ENCODE measurements around the gene BOLA2B. TPM values are rescaled to one million over a fixed set of nuclear protein-coding genes. Genes with fewer than 3 reads are reported as not detected.

The BOLA2B gene
- total RNA-seq, 1 donor from 2014 or later = 538 TPM

DNA sequence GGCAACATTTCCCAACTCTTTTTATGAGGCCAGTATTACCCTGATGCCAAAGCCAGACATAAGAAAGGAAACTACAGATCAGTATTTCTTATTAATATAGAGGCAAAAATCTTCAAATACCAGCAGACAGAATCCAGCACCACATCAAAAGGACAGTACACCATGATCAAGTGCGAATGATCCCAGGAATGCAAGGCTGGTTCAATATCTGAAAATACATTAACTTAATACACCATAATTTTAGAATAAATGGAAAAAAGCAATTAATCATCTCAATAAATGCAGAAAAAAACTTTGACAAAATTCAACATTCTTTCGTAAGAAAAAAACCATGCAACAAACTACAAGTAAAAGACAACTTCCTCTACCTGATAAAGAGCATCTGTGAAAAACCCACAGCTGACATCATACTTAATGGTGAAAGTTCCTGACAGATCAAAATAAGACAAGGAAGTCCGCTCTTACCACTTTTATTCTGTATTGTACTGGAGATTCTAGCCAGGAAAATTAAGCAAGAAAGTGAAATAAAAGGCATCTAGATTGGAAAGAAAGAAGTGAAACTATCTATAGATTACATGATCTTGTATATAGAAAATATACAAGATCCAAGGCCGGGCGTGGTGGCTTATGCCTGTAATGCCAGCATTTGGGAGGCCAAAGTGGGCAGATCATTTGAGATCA, 44.1 kb downstream of the BOLA2B start:
- DNase-seq (ENCODE audit: low read depth) = no peak
- TF ChIP-seq, protein P1, sequence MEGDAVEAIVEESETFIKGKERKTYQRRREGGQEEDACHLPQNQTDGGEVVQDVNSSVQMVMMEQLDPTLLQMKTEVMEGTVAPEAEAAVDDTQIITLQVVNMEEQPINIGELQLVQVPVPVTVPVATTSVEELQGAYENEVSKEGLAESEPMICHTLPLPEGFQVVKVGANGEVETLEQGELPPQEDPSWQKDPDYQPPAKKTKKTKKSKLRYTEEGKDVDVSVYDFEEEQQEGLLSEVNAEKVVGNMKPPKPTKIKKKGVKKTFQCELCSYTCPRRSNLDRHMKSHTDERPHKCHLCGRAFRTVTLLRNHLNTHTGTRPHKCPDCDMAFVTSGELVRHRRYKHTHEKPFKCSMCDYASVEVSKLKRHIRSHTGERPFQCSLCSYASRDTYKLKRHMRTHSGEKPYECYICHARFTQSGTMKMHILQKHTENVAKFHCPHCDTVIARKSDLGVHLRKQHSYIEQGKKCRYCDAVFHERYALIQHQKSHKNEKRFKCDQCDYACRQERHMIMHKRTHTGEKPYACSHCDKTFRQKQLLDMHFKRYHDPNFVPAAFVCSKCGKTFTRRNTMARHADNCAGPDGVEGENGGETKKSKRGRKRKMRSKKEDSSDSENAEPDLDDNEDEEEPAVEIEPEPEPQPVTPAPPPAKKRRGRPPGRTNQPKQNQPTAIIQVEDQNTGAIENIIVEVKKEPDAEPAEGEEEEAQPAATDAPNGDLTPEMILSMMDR (conservative IDR thresholded peaks at IDR 0.05; ENCODE audit: low read depth, low read length) = no peak
- H3K4me3 ChIP-seq (ENCODE audit: low read depth, low read length) = no peak overlapping the region

DNA sequence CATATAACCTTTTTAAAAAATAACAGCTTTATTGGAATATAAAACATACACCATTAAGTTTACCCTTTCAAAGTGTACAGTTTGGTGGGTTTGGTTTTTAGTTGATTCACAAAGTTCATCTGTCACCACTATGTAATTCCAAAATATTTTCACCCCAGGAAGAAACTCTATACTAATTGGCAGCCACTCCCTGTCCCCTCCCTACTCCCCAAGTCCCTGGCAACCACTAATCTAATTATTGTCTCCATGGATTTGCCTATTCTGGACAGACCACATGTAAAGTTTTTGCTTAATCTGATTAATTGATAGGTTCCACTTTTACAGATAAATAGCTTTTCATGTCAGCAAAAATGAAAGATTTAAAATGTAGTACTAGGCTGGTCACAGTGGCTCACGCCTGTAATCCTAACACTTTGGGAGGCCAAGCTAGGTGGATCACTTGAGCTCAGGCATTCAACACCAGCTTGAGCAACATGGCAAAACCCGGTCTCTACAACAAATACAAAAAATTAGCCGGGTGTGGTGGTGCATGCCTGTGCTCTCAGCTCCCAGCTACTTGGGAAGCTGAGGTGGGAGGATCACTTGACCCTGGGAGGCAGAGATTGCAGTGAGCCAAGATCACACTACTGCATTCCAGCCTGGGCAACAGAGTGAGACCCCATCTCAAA, 45.5 kb downstream of the BOLA2B start:
- DNase-seq (ENCODE audit: low read depth) = no peak
- TF ChIP-seq, protein P1 (conservative IDR thresholded peaks at IDR 0.05; ENCODE audit: low read depth, low read length) = no peak
- no peak overlapping the region for H3K4me3 ChIP-seq (ENCODE audit: low read depth, low read length)

DNA sequence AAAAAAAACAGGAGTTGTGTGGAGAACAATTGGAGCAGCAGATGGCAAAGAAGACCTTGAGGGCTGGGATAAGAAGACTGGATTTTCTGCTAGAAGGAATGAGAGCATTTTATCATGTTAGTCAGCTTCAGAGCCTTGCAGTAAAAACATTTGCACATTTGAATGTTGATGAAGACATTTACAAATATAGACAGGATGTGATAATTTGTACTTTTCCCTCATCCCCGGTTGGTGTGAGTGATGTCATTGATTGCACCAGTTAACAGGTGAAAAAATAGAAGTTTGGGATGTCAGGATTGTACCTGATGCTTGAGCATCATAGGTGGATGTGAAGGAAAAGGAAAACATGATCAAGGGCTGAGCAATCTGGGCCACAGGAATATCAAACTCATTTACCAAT, 47.8 kb downstream of the BOLA2B start:
- H3K4me3 ChIP-seq (ENCODE audit: low read depth, low read length) = no peak overlapping the region
- DNase-seq (ENCODE audit: low read depth) = no peak
- TF ChIP-seq, protein P1 (conservative IDR thresholded peaks at IDR 0.05; ENCODE audit: low read depth, low read length) = no peak

DNA sequence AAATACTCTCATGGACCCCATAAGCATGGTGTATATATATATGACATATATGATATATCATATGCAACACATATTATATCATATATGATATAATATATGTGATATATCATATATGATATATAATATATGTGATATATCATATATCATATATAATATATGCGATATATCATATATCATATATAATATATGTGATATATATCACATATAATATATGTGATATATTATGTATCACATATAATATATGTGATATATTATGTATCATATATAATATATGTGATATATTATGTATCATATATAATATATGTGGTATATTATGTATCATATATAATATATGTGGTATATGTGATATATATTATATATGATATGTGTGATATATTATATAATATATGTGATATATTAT, 48.5 kb downstream of the BOLA2B start:
- TF ChIP-seq, protein P1 (conservative IDR thresholded peaks at IDR 0.05; ENCODE audit: low read depth, low read length) = no peak
- no peak overlapping the region for H3K4me3 ChIP-seq (ENCODE audit: low read depth, low read length)
- DNase-seq (ENCODE audit: low read depth) = no peak

DNA sequence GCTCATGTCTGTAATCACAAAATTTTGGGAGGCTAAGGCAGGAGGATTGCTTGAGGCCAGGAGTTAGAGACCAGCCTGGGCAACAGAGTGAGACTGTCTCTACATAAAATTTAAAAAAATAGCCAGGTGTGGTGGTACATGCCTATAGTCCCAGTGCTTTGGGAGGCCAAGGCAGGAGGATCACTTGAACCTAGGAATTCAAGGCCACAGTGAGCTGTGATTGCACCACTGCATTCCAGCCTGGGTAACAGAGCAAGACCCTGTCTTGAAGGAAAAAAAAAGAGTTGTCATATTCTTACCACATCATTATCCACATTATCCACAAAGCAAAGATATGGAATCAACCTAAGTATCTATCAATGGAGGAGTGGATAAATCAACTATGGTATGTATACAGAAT, 49.4 kb downstream of the BOLA2B start:
- no peak for DNase-seq (ENCODE audit: low read depth)
- TF ChIP-seq, protein P1 (conservative IDR thresholded peaks at IDR 0.05; ENCODE audit: low read depth, low read length) = no peak
- no peak overlapping the region for H3K4me3 ChIP-seq (ENCODE audit: low read depth, low read length)

DNA sequence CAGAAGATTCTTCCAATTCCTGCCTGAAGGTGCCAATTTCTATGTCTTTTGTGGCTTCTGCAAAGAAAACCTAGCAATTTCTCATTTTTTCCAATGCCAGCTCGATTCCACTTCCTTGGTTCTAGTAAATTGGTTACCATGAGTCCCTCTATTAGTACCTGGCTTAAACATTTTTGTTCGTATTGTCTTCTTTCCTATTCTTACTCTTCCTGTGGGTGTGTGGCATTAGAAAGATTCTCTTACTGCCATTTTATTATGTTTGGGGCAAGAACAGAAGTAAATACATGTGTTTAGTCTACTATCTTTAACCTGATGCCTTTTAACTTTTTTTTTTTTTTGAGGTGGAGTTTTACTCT, 50.1 kb downstream of the BOLA2B start:
- TF ChIP-seq, protein P1 (conservative IDR thresholded peaks at IDR 0.05; ENCODE audit: low read depth, low read length) = no peak

More for the DNA sequence above, 50.1 kb downstream of the BOLA2B start:
- DNase-seq (ENCODE audit: low read depth) = no peak
- H3K4me3 ChIP-seq (ENCODE audit: low read depth, low read length) = no peak overlapping the region

Other genes starting within 250 kb of the BOLA2B start
- 92.1 and 139 TPM in 2 replicates for gene TMEM219, start 231.6 kb downstream of the BOLA2B start, total RNA-seq
- 31.6 and 31.9 TPM in 2 replicates for gene TAOK2, start 219.8 kb downstream of the BOLA2B start, total RNA-seq
- 9.5 and 14.0 TPM in 2 replicates for gene HIRIP3, start 198.0 kb downstream of the BOLA2B start, total RNA-seq
- 86.9 and 108 TPM in 2 replicates for gene INO80E, start 197.4 kb downstream of the BOLA2B start, total RNA-seq
- gene DOC2A, start 182.6 kb downstream of the BOLA2B start, total RNA-seq = 0.17 and 0.22 TPM in 2 replicates
- gene C16orf92, start 170.5 kb downstream of the BOLA2B start, total RNA-seq = not detected in 2 replicates
- gene TLCD3B, start 162.4 kb downstream of the BOLA2B start, total RNA-seq = not detected in 2 replicates
- 1,398 and 2,089 TPM in 2 replicates for gene ALDOA, start 127.9 kb downstream of the BOLA2B start, total RNA-seq
- 98.4 and 178 TPM in 2 replicates for gene PPP4C, start 117.7 kb downstream of the BOLA2B start, total RNA-seq
- 0.07 and 1.3 TPM in 2 replicates for gene TBX6, start 101.7 kb downstream of the BOLA2B start, total RNA-seq
- 16.0 and 41.3 TPM in 2 replicates for gene YPEL3, start 97.5 kb downstream of the BOLA2B start, total RNA-seq
- gene GDPD3, start 80.1 kb downstream of the BOLA2B start, total RNA-seq = 0.72 TPM in 1 of 2 replicates, not detected in the other
- gene MAPK3, start 70.4 kb downstream of the BOLA2B start, total RNA-seq = 33.6 and 34.4 TPM in 2 replicates
- gene CORO1A, start 10.1 kb downstream of the BOLA2B start, total RNA-seq = 24.1 and 26.3 TPM in 2 replicates
- 57.7 and 158 TPM in 2 replicates for gene SLX1A, start 209 bp upstream of the BOLA2B start, total RNA-seq
- 6.6 and 12.1 TPM in 2 replicates for gene SULT1A3, start 5.6 kb upstream of the BOLA2B start, total RNA-seq
- gene NPIPB13, start 54.8 kb upstream of the BOLA2B start, total RNA-seq = 0.98 and 4.0 TPM in 2 replicates
- 68.9 and 75.2 TPM in 2 replicates for gene CD2BP2, start 161.6 kb upstream of the BOLA2B start, total RNA-seq
- 51.8 and 53.6 TPM in 2 replicates for gene TBC1D10B, start 176.8 kb upstream of the BOLA2B start, total RNA-seq
- not detected in 2 replicates for gene MYL11, start 181.1 kb upstream of the BOLA2B start, total RNA-seq
- gene SEPTIN1, start 188.9 kb upstream of the BOLA2B start, total RNA-seq = 0.23 TPM in 1 of 2 replicates, not detected in the other
- 12.6 and 15.6 TPM in 2 replicates for gene ZNF48, start 201.8 kb upstream of the BOLA2B start, total RNA-seq
- 6.1 and 13.1 TPM in 2 replicates for gene ZNF771, start 213.9 kb upstream of the BOLA2B start, total RNA-seq
- gene DCTPP1, start 236.4 kb upstream of the BOLA2B start, total RNA-seq = 108 and 136 TPM in 2 replicates